GM18526 (cell line): ENCODE data around the gene OR52A5.

Experiments
- POLR2A ChIP-seq: IDR thresholded peaks from 3 replicates; pipeline ENCODE4 v1.6.1; 2011; ENCODE audit not compliant: insufficient read length; ENCODE audit errors: extremely low read depth

OR52A5 gene

GRCh38 chr11:5118893-5119292 is 19.3 kb downstream of the OR52A5 start:
- no peak for TF ChIP-seq POLR2A

GRCh38 chr11:5117588-5117987 is 20.6 kb downstream of the OR52A5 start:
- TF ChIP-seq POLR2A, result no peak

- TF ChIP-seq POLR2A, result no peak
These were observed 22.8 kb downstream of the OR52A5 start for GRCh38 chr11:5115339-5115738.

GRCh38 chr11:5107285-5107684 is 30.9 kb downstream of the OR52A5 start:
- TF ChIP-seq POLR2A, result no peak

- no peak for TF ChIP-seq POLR2A
These were observed 35.1 kb downstream of the OR52A5 start for GRCh38 chr11:5103066-5103465.

GRCh38 chr11:5102246-5102645 is 35.9 kb downstream of the OR52A5 start:
- TF ChIP-seq POLR2A, result no peak

- no peak for TF ChIP-seq POLR2A
These were observed 42.1 kb downstream of the OR52A5 start for GRCh38 chr11:5096011-5096410.

GRCh38 chr11:5092821-5093585 is 45.2 kb downstream of the OR52A5 start:
- TF ChIP-seq POLR2A, result no peak

GRCh38 chr11:5090668-5091067 is 47.5 kb downstream of the OR52A5 start:
- no peak for TF ChIP-seq POLR2A

- TF ChIP-seq POLR2A, result no peak
These were observed 49.6 kb downstream of the OR52A5 start for GRCh38 chr11:5088556-5088955.

GRCh38 chr11:5083602-5084001 is 54.6 kb downstream of the OR52A5 start:
- TF ChIP-seq POLR2A, result no peak

GRCh38 chr11:5081405-5081804 is 56.8 kb downstream of the OR52A5 start:
- TF ChIP-seq POLR2A, result no peak
